Parathyroid adenoma (tissue), 2 donors: ENCODE results near the gene DIPK1B.

Experiments used
- H2AFZ ChIP-seq: fragments of 300-600 bp; sonication (generic); one replicate; pipeline ENCODE4 v1.7.0; 2017; ENCODE audit warnings: antibody characterized with exemption, mild to moderate bottlenecking
- H3K27ac ChIP-seq: fragments of 300-600 bp; sonication (generic); one replicate; pipeline ENCODE4 v1.7.0; 2017
- H3K27me3 ChIP-seq: fragments of 300-600 bp; sonication (generic); one replicate; pipeline ENCODE4 v1.7.0; 2017; ENCODE audit warnings: low read length; ENCODE audit not compliant: control insufficient read depth, insufficient read depth
- H3K36me3 ChIP-seq: fragments of 300-600 bp; sonication (generic); one replicate; pipeline ENCODE4 v1.7.0; 2017; ENCODE audit warnings: low read length; ENCODE audit not compliant: control insufficient read depth, insufficient read depth
- H3K4me1 ChIP-seq: fragments of 300-600 bp; sonication (generic); one replicate; pipeline ENCODE4 v1.7.0; 2017; ENCODE audit warnings: control low read depth
- H3K4me2 ChIP-seq: fragments of 300-600 bp; sonication (generic); one replicate; pipeline ENCODE4 v1.7.0; 2017; ENCODE audit warnings: low read length
- H3K4me3 ChIP-seq: fragments of 300-600 bp; sonication (generic); one replicate; pipeline ENCODE4 v1.7.0; 2017; ENCODE audit warnings: low read depth, low read length
- H3K79me2 ChIP-seq: fragments of 300-600 bp; sonication (generic); one replicate; pipeline ENCODE4 v1.7.0; 2017; ENCODE audit warnings: control low read depth
- H3K9ac ChIP-seq: fragments of 300-600 bp; sonication (generic); one replicate; pipeline ENCODE4 v1.7.0; 2017; ENCODE audit warnings: mild to moderate bottlenecking
- H3K9me3 ChIP-seq: fragments of 300-600 bp; sonication (generic); one replicate; pipeline ENCODE4 v1.7.0; 2017; ENCODE audit warnings: low read length; ENCODE audit not compliant: control insufficient read depth
- TF ChIP-seq, protein P1 (sequence below): fragments of 300-600 bp; sonication (generic); IDR thresholded peaks from one replicate; pipeline ENCODE4 v1.7.0; 2017; ENCODE audit warnings: antibody characterized with exemption, mild to moderate bottlenecking
- donor health status: primary hyperparathyroidism.

Gene DIPK1B

DNA sequence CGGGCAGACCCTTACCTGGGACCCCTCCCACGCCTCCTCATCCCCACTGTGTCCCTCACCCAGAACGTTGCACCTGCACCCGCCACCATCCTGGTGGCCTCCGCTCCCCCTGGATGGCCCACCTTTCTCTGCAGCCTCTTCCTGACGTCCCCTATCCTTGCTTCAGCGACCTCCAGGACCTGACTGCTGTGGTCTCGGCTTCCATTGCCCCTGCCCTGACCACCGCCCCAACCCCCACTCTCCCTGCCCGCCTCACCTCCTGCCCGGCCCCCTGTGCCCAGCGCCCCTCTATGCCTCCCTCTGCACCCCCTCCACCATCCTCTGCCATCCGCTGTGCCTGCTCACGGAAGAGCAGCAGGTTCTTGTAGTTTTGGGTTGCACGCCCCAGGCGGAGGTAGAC, 28.1 kb downstream of the DIPK1B start:
- Histone ChIP-seq H3K9me3 (no peaks in the 10 kb centered on the region), H3K4me3 (no peak overlapping the region), H3K27ac (no peak overlapping the region), H3K27me3 (no peaks in the 10 kb centered on the region), H3K36me3 (no peaks in the 10 kb centered on the region), H3K79me2 (no peaks in the 10 kb centered on the region), H2AFZ (no peak overlapping the region), H3K4me2 (no peak overlapping the region), H3K4me1 (no peaks in the 10 kb centered on the region), H3K9ac (no peak overlapping the region)
- TF ChIP-seq, protein P1, sequence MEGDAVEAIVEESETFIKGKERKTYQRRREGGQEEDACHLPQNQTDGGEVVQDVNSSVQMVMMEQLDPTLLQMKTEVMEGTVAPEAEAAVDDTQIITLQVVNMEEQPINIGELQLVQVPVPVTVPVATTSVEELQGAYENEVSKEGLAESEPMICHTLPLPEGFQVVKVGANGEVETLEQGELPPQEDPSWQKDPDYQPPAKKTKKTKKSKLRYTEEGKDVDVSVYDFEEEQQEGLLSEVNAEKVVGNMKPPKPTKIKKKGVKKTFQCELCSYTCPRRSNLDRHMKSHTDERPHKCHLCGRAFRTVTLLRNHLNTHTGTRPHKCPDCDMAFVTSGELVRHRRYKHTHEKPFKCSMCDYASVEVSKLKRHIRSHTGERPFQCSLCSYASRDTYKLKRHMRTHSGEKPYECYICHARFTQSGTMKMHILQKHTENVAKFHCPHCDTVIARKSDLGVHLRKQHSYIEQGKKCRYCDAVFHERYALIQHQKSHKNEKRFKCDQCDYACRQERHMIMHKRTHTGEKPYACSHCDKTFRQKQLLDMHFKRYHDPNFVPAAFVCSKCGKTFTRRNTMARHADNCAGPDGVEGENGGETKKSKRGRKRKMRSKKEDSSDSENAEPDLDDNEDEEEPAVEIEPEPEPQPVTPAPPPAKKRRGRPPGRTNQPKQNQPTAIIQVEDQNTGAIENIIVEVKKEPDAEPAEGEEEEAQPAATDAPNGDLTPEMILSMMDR: no peak

DNA sequence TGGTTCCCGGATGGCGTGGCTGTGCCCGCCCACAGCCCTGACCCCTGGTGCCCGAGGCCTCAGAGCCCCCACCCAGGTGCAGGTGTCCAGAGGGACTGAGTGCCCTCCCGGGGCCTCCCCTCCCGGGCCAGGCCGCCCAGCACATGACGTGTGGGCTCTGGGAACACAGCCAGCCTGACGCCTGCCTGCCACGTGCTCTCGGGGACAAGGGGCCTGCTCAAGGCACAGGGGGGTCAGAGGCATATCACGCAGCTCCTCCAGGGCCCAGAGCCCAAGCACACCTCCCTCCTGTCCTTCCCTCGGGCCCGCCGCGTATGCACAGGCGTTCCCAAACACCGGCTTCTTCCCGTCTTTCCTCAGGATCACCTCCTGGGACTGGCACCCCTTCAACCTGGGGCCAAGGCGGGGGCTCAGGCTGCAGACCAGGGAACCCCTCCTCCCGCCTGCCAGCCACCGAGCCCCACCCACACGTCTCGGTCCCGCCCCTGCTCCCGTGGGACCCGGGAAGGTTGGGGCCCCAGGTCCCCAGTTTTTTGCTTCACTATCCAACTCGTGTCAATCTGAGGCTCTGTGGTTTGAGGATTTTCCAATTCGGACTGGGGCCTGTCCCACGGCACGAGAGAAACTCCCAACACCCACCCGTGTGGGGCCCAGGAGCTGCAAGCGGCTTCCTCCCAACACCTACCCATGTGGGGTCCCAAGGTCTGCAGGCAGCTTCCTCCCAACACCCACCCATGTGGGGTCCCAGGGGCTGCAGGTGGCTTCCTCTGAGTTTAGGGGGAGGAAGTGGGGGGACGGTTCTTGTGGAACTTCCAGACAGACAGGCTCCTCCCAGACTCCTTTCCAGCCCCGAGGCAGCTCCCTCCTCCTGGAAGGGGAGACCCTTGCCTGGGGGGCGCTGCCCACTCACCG, 28.9 kb downstream of the DIPK1B start:
- Histone ChIP-seq H3K27ac (no peak overlapping the region), H3K36me3 (no peaks in the 10 kb centered on the region), H3K4me3 (no peak overlapping the region), H3K4me2 (no peak overlapping the region), H3K9me3 (no peaks in the 10 kb centered on the region), H3K4me1 (no peaks in the 10 kb centered on the region), H3K27me3 (no peaks in the 10 kb centered on the region), H2AFZ (no peak overlapping the region), H3K9ac (no peak overlapping the region), H3K79me2 (no peaks in the 10 kb centered on the region)
- TF ChIP-seq, protein P1: no peak

DNA sequence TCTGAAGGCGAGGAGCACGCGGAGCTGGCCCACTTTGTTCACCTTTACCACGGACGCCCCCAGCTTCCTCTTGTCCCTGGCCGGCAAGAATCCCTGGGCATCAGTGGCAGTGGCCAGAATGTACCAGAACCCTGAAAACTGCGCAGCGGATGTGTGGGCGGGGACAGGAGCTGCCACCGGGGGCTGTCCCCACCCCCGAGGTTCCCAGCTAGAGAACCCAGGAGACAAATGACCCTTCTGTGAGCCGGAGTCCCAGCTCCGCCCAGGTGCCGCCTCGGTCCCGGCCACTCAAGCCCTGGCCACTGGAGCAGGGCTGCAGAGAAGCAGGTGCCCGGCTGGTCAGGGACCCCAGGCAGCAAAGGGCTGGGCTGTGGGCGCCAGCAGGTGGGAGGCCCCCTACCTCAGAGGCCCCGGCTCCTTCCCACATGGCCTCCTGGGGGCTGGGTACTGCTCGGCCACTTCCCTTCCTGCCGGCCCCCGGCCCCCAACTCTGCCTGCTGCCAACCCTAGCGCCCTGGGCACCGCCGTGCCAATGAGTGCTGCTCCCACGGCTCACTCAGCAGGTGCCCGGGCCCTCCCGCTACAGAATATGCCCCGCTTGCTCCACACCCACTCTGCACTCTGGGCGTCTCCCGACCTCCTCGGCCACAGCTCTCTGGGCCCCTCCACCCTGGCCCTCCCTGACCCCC, 29.7 kb downstream of the DIPK1B start:
- TF ChIP-seq, protein P1: no peak

DNA sequence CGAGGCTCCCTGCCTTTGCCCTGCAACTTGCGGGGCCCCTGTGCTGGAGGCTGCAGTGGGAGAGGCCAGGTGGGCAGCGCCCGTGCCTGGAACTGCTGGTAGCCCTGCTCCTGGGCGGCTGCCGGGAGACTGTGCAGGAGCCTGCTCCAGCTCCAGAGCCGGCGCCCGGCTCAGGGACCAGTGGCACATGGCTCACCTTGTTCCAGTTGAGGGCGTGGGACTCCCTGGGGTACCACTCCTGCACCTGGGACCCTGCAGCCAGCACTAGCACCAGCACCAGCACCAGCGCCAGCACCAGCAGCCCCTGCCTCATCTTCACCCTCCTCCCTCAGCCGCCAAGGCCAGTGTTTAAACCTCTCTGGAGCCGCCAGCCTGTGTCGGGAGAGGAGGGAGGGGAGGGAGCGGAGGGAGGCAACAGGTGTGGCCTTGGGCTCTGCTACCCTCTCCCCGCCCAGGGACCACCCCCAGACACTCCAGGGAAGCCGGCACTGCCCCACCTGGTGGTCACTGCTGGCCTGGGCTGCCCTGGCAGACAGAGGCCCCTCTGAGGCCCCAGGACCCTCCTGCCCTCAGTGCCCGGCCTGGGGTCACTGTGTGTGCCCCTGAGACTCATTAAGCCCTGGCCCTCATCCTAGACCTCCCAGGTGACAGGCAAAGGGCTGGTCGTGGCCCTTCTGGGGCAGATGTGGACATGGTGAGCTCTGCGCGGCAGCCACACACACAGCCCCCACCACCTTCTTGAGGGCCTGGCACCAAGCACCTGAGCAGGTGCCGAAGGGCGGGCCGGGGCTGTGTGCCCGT, 30.4 kb downstream of the DIPK1B start, which contains the start of gene LCN10:
Gene LCN10 (minus strand): TSS at position 350 of the 801 bp plus-strand sequence. CDS start 37 bp downstream, at position 313.
- H3K36me3 ChIP-seq: no peaks in the 10 kb centered on the region
- H3K79me2 ChIP-seq: no peaks in the 10 kb centered on the region
- H3K27me3 ChIP-seq: no peaks in the 10 kb centered on the region
- H2AFZ ChIP-seq: no peak within 1 kb of the TSS
- TF ChIP-seq, protein P1: peak; percentile 5
- no peaks in the 10 kb centered on the region for H3K9me3 ChIP-seq
- H3K27ac ChIP-seq: no peak within 1 kb of the TSS
- H3K9ac ChIP-seq: no peak within 1 kb of the TSS
- H3K4me3 ChIP-seq: no peak within 1 kb of the TSS
- no peaks in the 10 kb centered on the region for H3K4me1 ChIP-seq
- no peak within 1 kb of the TSS for H3K4me2 ChIP-seq

More for the DNA sequence above, 29.7 kb downstream of the DIPK1B start:
- no peak overlapping the region for H3K4me3 ChIP-seq
- no peak overlapping the region for H3K4me2 ChIP-seq
- H3K9me3 ChIP-seq: no peaks in the 10 kb centered on the region
- no peak overlapping the region for H2AFZ ChIP-seq
- H3K9ac ChIP-seq: no peak overlapping the region
- H3K79me2 ChIP-seq: no peaks in the 10 kb centered on the region
- no peak overlapping the region for H3K27ac ChIP-seq
- H3K36me3 ChIP-seq: no peaks in the 10 kb centered on the region
- H3K4me1 ChIP-seq: no peaks in the 10 kb centered on the region
- H3K27me3 ChIP-seq: no peaks in the 10 kb centered on the region
